Right atrium auricular region (tissue), 2 donors: Measurements from ENCODE around the gene COG5. TPM values are rescaled to one million over a fixed set of nuclear protein-coding genes. Genes with fewer than 3 reads are reported as not detected.

Experiments
- DNase-seq: peaks from one replicate; pipeline ENCODE4 v3.0.0-alpha.2; 2019; ENCODE audit warnings: low spot score
- H3K27ac ChIP-seq, 2 donors: fragments of 200-600 bp; sonication (generic); 1 replicate in 1 of 2; 2 replicates in 1 of 2; pipeline ENCODE4 v1.5.1; 2016 to 2019
- H3K27me3 ChIP-seq, 2 donors: fragments of 200-600 bp; sonication (generic); one replicate each; pipeline versions ENCODE4 v1.5.1 to v1.6.0; 2017 to 2019
- H3K36me3 ChIP-seq: fragments of 200-600 bp; sonication (generic); one replicate; pipeline ENCODE4 v1.5.1; 2016
- H3K4me1 ChIP-seq, 2 donors: fragments of 200-600 bp; sonication (generic); one replicate each; pipeline versions ENCODE4 v1.5.1 to v1.6.0; 2017 to 2019
- H3K4me3 ChIP-seq, 2 donors: fragments of 200-600 bp; sonication (generic); 1 replicate in 1 of 2; 2 replicates in 1 of 2; pipeline ENCODE4 v1.5.1; 2017 to 2019; ENCODE audit warnings: mild to moderate bottlenecking in 1 of 2, moderate library complexity in 1 of 2
- H3K9me3 ChIP-seq, 2 donors: fragments of 200-600 bp; sonication (generic); one replicate each; pipeline ENCODE4 v1.5.1; 2019
- total RNA-seq, 2 donors: library from RNA; depleted of rRNA; stranded (reverse); fragments of >200 nt; gene quantifications; one replicate each; pipeline ENCODE4 v1.1.0, GENCODE V29; 2016
- TF ChIP-seq, protein P1 (sequence below), 2 donors: fragments of 200-600 bp; sonication (generic); IDR thresholded peaks; one replicate each; pipeline ENCODE4 v1.5.1; 2019; ENCODE audit warnings: antibody characterized with exemption in 2 of 2

COG5 gene
- total RNA-seq, 2 donors from 2014 or later: 28.0 to 31.8 TPM

DNA sequence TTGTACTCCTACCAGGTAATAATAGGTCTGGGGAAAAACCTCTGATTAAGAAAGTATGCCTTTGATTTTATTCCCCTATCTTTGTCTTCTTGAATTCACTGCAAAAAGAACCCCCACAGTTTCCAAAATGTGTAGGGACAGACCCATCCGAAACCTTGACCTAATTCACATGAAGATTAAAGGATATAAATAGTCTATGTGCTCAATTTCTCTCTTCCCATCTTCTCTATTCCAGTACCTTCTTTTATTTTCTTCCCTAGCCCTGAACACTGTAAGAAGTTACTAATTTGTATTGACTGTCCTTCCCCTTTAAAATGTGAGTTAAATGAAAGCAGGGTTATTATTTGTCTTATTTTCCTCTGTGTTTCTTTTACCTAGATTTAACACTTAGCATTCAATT is 259.7 kb downstream of the COG5 start:
- DNase-seq: no peak
- no peak overlapping the region for H3K27ac ChIP-seq
- TF ChIP-seq, protein P1, sequence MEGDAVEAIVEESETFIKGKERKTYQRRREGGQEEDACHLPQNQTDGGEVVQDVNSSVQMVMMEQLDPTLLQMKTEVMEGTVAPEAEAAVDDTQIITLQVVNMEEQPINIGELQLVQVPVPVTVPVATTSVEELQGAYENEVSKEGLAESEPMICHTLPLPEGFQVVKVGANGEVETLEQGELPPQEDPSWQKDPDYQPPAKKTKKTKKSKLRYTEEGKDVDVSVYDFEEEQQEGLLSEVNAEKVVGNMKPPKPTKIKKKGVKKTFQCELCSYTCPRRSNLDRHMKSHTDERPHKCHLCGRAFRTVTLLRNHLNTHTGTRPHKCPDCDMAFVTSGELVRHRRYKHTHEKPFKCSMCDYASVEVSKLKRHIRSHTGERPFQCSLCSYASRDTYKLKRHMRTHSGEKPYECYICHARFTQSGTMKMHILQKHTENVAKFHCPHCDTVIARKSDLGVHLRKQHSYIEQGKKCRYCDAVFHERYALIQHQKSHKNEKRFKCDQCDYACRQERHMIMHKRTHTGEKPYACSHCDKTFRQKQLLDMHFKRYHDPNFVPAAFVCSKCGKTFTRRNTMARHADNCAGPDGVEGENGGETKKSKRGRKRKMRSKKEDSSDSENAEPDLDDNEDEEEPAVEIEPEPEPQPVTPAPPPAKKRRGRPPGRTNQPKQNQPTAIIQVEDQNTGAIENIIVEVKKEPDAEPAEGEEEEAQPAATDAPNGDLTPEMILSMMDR (IDR thresholded peaks at IDR 0.05): no peak

DNA sequence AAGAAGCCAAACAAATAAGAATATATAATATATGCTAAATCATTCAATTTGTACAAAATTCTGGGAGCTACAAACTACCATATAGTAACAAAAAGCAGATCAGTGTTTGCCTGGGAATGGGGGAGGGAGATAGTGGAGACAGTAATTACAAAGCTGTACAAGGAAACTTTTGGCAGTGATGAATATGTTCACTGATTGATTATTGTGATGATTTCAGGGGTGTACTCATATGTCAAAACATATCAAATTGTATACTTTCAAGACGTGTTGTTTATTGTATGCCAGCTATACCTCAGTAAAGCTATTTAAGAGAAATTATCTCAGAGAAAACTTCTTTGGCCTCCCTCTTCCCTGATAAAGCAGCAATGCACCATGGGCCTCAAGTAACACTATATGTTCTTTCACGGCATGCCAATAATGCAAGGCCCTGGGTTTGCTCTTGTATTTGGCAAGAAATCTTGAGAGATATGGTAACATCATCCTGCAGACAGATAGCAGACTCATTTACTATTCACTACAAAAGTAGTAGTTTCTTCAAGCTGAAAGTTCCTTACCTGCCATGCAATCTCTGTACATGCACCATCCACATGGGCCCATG is 261.4 kb downstream of the COG5 start:
- no peak for DNase-seq
- Histone ChIP-seq H3K36me3 (no peaks in the 10 kb centered on the region), H3K4me3 (no peak overlapping the region), H3K27ac (no peak overlapping the region), H3K27me3 (no peaks in the 10 kb centered on the region), H3K4me1 (no peaks in the 10 kb centered on the region), H3K9me3 (no peaks in the 10 kb centered on the region)
- TF ChIP-seq, protein P1 (IDR thresholded peaks at IDR 0.05): no peak

More for the DNA sequence above, 259.7 kb downstream of the COG5 start:
- Histone ChIP-seq H3K9me3 (no peaks in the 10 kb centered on the region), H3K27me3 (no peaks in the 10 kb centered on the region), H3K36me3 (no peaks in the 10 kb centered on the region), H3K4me1 (no peaks in the 10 kb centered on the region), H3K4me3 (no peak overlapping the region)

DNA sequence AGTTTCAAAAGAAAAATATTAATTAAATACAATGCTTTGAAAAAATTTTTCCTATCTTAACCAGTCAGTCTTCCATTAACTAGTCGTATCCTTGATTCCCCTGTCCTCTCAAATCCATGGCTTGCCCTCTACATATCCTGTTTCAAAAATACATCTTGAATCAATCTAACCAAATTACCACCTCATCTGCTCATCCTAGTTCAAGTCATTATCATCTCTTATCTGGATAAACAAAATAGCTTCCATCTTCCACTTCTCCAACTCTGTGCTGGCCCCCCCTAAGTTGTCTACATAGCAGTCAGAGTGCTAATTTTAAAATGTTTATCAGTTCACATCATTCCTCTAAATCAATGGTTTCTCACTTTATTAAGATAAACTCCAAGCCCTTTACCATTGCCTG is 269.5 kb downstream of the COG5 start:
- TF ChIP-seq, protein P1 (IDR thresholded peaks at IDR 0.05): no peak
- peaks cover 8% of the 10 kb centered on the region for H3K36me3 ChIP-seq
- H3K4me3 ChIP-seq: no peak overlapping the region
- no peaks in the 10 kb centered on the region for H3K4me1 ChIP-seq
- H3K27ac ChIP-seq: no peak overlapping the region
- no peaks in the 10 kb centered on the region for H3K9me3 ChIP-seq
- H3K27me3 ChIP-seq: no peaks in the 10 kb centered on the region
- DNase-seq: no peak

DNA sequence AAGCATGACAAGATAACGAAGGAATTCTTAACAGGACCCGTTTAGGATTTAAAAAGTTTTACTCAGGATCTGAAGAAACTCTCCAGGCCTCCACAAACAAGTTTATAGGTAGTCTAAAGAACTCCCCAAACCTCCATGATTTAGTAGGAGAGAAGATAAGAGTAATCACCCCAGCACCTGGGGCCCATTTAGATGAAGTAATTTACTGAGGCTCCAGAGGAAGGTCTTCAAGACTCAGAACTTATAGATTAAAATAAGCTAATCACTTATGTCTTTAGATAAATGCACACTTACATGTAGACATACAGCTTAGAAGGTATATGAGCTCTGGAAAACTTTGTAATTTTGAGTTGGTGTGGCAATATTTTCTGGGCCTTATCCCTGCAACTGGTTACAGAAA is 271.1 kb downstream of the COG5 start:
- DNase-seq: no peak
- Histone ChIP-seq H3K4me3 (no peak overlapping the region), H3K27me3 (no peaks in the 10 kb centered on the region), H3K9me3 (no peaks in the 10 kb centered on the region), H3K27ac (no peak overlapping the region), H3K4me1 (no peaks in the 10 kb centered on the region), H3K36me3 (peaks cover 8% of the 10 kb centered on the region)
- TF ChIP-seq, protein P1 (IDR thresholded peaks at IDR 0.05): no peak

DNA sequence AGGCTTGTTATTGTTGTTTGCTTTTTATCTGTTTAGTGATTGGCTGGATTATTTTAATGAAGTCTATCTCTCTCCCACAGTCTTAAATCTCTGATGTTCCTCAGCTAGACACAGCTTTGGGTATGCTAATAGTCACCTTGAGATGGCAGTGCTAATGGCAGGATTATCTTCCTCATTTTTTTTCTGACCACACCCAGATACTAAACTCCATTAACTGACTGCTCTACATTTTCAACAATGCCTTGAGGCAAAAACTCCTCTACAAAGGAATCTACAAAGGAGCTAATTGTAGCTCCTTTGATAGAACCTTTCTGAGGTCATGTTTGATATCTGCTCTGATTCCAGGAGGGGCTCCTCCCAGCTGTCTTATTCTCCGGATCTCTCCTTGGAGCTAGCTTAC is 272.3 kb downstream of the COG5 start:
- DNase-seq: no peak

More for the DNA sequence above, 272.3 kb downstream of the COG5 start:
- Histone ChIP-seq H3K27ac (no peak overlapping the region), H3K27me3 (no peaks in the 10 kb centered on the region), H3K4me3 (no peak overlapping the region), H3K4me1 (peaks cover 0 to under 1% of the 10 kb centered on the region in 2 donors), H3K9me3 (no peaks in the 10 kb centered on the region), H3K36me3 (peaks cover 8% of the 10 kb centered on the region)
- TF ChIP-seq, protein P1 (IDR thresholded peaks at IDR 0.05): no peak
